B cell (primary cell): ENCODE results near the gene LMNTD1.

Experiments
- CTCF ChIP-seq: fragments of 200-600 bp; IDR thresholded peaks from one replicate; pipeline ENCODE4 v1.8.0; 2022; ENCODE audit warnings: antibody characterized with exemption, mild to moderate bottlenecking
- EZH2 ChIP-seq: IDR thresholded peaks from 2 replicates; pipeline ENCODE4 v1.6.1; 2012; ENCODE audit warnings: borderline replicate concordance, low read depth, mild to moderate bottlenecking, moderate library complexity, low read length; ENCODE audit not compliant: insufficient read depth, poor library complexity, severe bottlenecking

DNA sequence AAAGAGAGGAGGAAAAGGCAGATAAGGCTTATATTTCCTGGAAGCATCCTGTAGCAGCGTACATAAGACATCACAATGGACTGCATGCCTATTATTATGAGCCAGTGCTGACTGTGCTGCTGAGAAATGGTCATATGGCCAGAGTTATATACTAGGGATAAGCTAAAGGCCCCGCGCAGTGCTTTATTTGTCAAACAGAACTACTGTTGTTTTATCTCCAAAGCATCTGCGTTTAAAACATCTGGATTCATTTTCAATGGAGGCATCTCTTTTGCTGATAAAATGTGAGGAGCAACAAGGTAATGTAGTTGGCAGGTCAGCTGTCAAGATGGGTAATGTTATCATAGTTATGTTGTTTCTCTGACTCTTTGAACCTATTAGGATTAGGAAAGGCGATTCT is 28.0 kb upstream of the LMNTD1 start:
- TF ChIP-seq CTCF (no peak), EZH2 (no peak)
